Tibial nerve (tissue), 3 donors: ENCODE measurements around the gene TBC1D24.

Experiments used
- CTCF ChIP-seq, 5 experiments: fragments of 200-600 bp in 3 of 5; fragments of 450-650 bp in 2 of 5; sonication (generic) in 3 of 5; IDR thresholded peaks; one replicate each; pipeline ENCODE4 v1.5.1; 2016 to 2019; ENCODE audit warnings: antibody characterized with exemption in 5 of 5, mild to moderate bottlenecking in 3 of 5, moderate library complexity in 2 of 5
- POLR2A ChIP-seq, 2 donors: fragments of 450-650 bp; IDR thresholded peaks; one replicate each; pipeline ENCODE4 v1.6.1; 2017; ENCODE audit warnings: antibody characterized with exemption in 2 of 2, mild to moderate bottlenecking in 2 of 2, moderate library complexity in 2 of 2

- no peak for TF ChIP-seq CTCF (IDR thresholded peaks at IDR 0.05)
- TF ChIP-seq POLR2A (IDR thresholded peaks at IDR 0.05) = no peak
These were observed 3.1 kb upstream of the TBC1D24 start for GRCh38 chr16:2471653-2472487.
